Sigmoid colon (tissue), 7 donors: ENCODE measurements around the gene DNAH9. TPM values are rescaled to one million over a fixed set of nuclear protein-coding genes. Genes with fewer than 3 reads are reported as not detected.

Experiments used
- DNase-seq: peaks from one replicate; pipeline ENCODE4 v3.0.0-alpha.2; 2019
- H3K27ac ChIP-seq, 4 donors: fragments of 200-600 bp; sonication (generic); one replicate each; pipeline ENCODE4 v1.5.1; 2016 to 2019; ENCODE audit warnings: mild to moderate bottlenecking in 1 of 4
- H3K27me3 ChIP-seq, 3 donors: fragments of 200-600 bp; sonication (generic); one replicate each; pipeline ENCODE4 v1.5.1; 2019; ENCODE audit warnings: mild to moderate bottlenecking in 1 of 3
- H3K36me3 ChIP-seq, 4 donors: fragments of 200-600 bp; sonication (generic); one replicate each; pipeline ENCODE4 v1.5.1; 2016 to 2019
- H3K4me1 ChIP-seq, 4 donors: fragments of 200-600 bp; sonication (generic); one replicate each; pipeline ENCODE4 v1.5.1; 2017 to 2019
- H3K4me3 ChIP-seq, 4 donors: fragments of 200-600 bp; sonication (generic); one replicate each; pipeline ENCODE4 v1.5.1; 2017 to 2019; ENCODE audit warnings: mild to moderate bottlenecking in 2 of 4, moderate library complexity in 1 of 4
- H3K9me3 ChIP-seq, 4 donors: fragments of 200-600 bp in 3 of 4; sonication (generic) in 3 of 4; one replicate each; pipeline versions ENCODE4 v1.5.1 to v1.6.1; 2013 to 2019
- CTCF ChIP-seq, 4 experiments: fragments of 450-650 bp in 3 of 4; fragments of 200-600 bp in 1 of 4; IDR thresholded peaks; one replicate each; pipeline ENCODE4 v1.5.1; 2016 to 2019; ENCODE audit warnings: antibody characterized with exemption in 4 of 4, mild to moderate bottlenecking in 3 of 4, moderate library complexity in 2 of 4
- EP300 ChIP-seq, 4 donors: sonication (generic); formaldehyde crosslinking; IDR thresholded peaks; one replicate each; pipeline ENCODE4 v1.6.1; 2017; ENCODE audit warnings: antibody characterized with exemption in 4 of 4
- POLR2A ChIP-seq, 2 donors: fragments of 450-650 bp; IDR thresholded peaks; one replicate each; pipeline ENCODE4 v1.6.1; 2016; ENCODE audit warnings: antibody characterized with exemption in 2 of 2, mild to moderate bottlenecking in 2 of 2, moderate library complexity in 2 of 2
- POLR2AphosphoS5 ChIP-seq, 4 donors: sonication (generic); formaldehyde crosslinking; IDR thresholded peaks; one replicate each; pipeline ENCODE4 v1.6.1; 2017; ENCODE audit warnings: antibody characterized with exemption in 4 of 4
- WGBS, 2 donors: extraction: QIAGEN DNeasy Blood & Tissue Kit; methylation state at CpG; one replicate each; pipeline ENCODE4 v1.1.7; 2013; 5-methylcytosine and 5-hydroxymethylcytosine counted together
- intact Hi-C: fragments of 100-400 bp; cut with DNase I; formaldehyde crosslinking; loops from one replicate; pipeline ENCODE4 v1.15.1; 2023
- polyA plus RNA-seq, 3 donors: library from polyadenylated mRNA; stranded (reverse); fragments of 200-250 nt; gene quantifications; one replicate each; pipeline ENCODE4 v1.2.3, GENCODE V29; 2013
- total RNA-seq, 4 donors: library from RNA; depleted of rRNA; stranded (reverse); fragments of >200 nt; gene quantifications; one replicate each; pipeline ENCODE4 v1.1.0, GENCODE V29; 2016
- donor health status: healthy with polysubstance abuse.
- donor health status: Bipolar disorder and iron deficiency.
- donor health status: healthy.

DNAH9 gene
- total and polyA plus RNA-seq, 7 donors, result under 0.01 to 3.0 (median 0.27) TPM; not detected in 2

DNA sequence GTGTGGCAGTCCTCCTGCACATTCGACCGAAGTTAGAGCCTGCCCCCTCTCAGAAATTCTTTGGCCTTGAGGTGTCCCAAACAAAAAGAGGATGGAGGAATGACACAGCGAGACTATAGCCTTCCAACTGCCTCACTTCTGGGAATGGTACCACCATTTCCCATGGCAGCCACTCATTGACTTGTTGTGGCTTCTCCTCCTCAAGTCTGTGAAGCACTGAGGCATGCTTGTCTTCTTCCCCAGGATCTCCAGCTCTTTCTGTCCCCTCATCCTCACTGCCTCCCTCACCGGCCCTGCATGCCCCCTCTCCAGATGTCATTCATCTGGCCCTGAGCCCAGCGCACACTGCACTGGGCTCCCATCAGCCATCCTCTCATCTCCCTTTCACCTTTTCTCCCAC is 43.7 kb upstream of the DNAH9 start:
- H3K36me3 ChIP-seq, result no peaks in the 10 kb centered on the region
- intact Hi-C loops, result no loop called here
- TF ChIP-seq POLR2AphosphoS5 (IDR thresholded peaks at IDR 0.05) (no peak), EP300 (IDR thresholded peaks at IDR 0.05) (no peak), CTCF (IDR thresholded peaks at IDR 0.05) (no peak), POLR2A (IDR thresholded peaks at IDR 0.05) (no peak)
- H3K9me3 ChIP-seq, result no peaks in the 10 kb centered on the region
- no peaks in the 10 kb centered on the region for H3K27me3 ChIP-seq
- no peak for DNase-seq
- H3K27ac ChIP-seq, result no peak overlapping the region
- WGBS, 2 donors, result 89 to 90% methylated on average over 5 of the region's 5 CpGs
- no peaks in the 10 kb centered on the region for H3K4me1 ChIP-seq
- H3K4me3 ChIP-seq, result no peak overlapping the region

DNA sequence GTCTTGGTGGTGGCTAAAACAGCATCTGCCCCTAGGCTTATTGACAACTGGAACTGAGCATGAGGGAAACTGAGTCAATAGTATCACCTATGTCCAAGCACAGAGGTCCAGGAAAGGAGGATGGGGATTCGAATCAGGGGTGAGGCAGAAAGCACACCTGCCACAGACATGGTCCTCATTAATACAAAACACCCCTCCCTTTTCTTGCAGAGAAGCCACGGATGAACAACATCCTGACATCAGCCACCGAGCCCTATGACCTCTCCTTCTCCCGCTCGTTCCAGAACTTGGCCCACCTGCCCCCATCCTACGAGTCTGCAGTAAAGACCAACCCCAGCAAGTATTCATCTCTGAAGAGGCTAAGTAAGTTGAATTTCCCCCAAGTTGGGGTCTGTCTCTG is 42.7 kb upstream of the DNAH9 start:
- intact Hi-C loops, result no loop called here
- Histone ChIP-seq H3K27me3 (no peaks in the 10 kb centered on the region), H3K4me3 (no peak overlapping the region), H3K27ac (no peak overlapping the region), H3K4me1 (no peaks in the 10 kb centered on the region), H3K9me3 (no peaks in the 10 kb centered on the region), H3K36me3 (no peaks in the 10 kb centered on the region)
- DNase-seq, result no peak
- TF ChIP-seq CTCF (IDR thresholded peaks at IDR 0.05), result no peak
- TF ChIP-seq EP300 (IDR thresholded peaks at IDR 0.05), result no peak
- TF ChIP-seq POLR2A (IDR thresholded peaks at IDR 0.05), result no peak
- TF ChIP-seq POLR2AphosphoS5 (IDR thresholded peaks at IDR 0.05), result no peak
- WGBS, 2 donors, result 89 to 90% methylated on average over 6 of the region's 6 CpGs

DNA sequence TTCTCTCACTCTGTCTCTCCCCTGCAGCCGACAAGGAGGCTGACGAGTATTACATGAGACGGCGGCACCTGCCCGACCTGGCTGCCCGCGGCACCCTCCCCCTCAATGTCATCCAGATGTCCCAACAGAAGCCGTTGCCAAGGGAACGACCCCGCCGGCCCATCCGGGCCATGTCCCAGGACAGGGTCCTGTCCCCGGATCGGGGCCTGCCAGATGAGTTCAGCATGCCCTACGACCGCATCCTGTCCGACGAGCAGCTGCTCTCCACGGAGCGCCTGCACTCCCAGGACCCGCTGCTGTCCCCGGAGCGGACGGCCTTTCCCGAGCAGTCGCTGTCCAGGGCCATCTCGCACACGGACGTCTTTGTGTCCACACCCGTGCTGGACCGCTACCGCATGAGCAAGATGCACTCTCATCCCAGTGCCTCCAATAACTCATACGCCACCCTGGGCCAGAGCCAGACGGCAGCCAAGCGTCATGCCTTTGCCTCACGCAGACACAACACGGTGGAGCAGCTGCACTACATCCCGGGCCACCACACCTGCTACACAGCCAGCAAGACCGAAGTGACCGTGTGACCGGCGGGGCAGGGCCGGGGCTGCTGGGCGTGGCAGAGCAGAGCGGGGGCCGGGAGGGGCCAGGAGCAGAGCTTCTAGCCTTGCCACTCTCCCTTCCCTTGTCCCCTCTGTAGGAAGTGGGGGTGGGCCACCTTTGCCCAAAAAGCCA is 40.4 kb upstream of the DNAH9 start:
- intact Hi-C loops, result no loop called here
- Histone ChIP-seq H3K4me3 (no peak overlapping the region), H3K36me3 (no peaks in the 10 kb centered on the region), H3K4me1 (no peaks in the 10 kb centered on the region), H3K27me3 (no peaks in the 10 kb centered on the region), H3K9me3 (no peaks in the 10 kb centered on the region), H3K27ac (no peak overlapping the region)
- no peak for DNase-seq
- TF ChIP-seq CTCF (IDR thresholded peaks at IDR 0.05), result no peak
- no peak for TF ChIP-seq EP300 (IDR thresholded peaks at IDR 0.05)
- TF ChIP-seq POLR2A (IDR thresholded peaks at IDR 0.05), result no peak
- WGBS, 2 donors, result 94% methylated on average over 46 of the region's 46 CpGs

DNA sequence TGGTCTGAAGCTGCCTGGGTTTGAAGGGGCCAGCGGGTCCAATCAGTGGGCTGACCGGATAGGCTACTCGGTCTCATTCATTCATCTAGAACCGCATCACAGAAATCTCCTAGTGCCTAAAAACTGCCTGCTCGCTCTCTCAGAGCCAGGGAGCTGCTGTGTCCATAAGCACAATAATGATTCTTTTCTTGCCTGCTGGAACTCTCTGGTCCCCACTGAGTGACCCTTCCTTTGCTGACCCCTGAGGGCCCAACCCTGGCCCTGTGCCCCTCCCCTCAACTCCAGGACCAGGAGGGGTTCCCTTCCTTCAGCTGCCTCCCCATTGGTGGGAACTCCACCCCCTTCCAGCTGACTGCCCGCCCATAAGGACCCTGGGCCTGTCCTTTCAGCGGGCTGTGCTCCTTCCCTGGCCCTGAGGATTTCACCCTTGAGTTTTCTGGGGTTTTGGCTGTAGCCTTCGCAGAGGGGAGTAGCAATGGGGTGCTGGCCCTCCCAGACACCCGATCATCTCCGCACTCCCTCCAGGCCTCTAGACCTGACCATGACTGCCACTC is 39.5 kb upstream of the DNAH9 start:
- Histone ChIP-seq H3K36me3 (no peaks in the 10 kb centered on the region), H3K4me3 (no peak overlapping the region), H3K27me3 (no peaks in the 10 kb centered on the region), H3K9me3 (no peaks in the 10 kb centered on the region), H3K4me1 (no peaks in the 10 kb centered on the region), H3K27ac (no peak overlapping the region)
- 93 to 96% methylated on average over 10 of the region's 10 CpGs for WGBS, 2 donors
- intact Hi-C loops, result no loop called here
- TF ChIP-seq CTCF (IDR thresholded peaks at IDR 0.05) (no peak), POLR2AphosphoS5 (IDR thresholded peaks at IDR 0.05) (no peak), POLR2A (IDR thresholded peaks at IDR 0.05) (no peak), EP300 (IDR thresholded peaks at IDR 0.05) (no peak)
- DNase-seq, result no peak
